Measurements from ENCODE around the gene TSSK2.

Gene TSSK2

GRCh38 chr22:19106886-19107729, 24.0 kb upstream of the TSSK2 start:
- CTCF ChIA-PET: interaction anchor here (1.1 to 2.7 kb wide), 5 partner anchors 11 to 370 kb away, joined by 3 to 15 read pairs (median 6); partner anchors contain the start of genes DGCR2 and ESS2
- Histone ChIP-seq H3K36me3 (ENCODE audit: control insufficient read depth in 4 of 4, insufficient read depth in 4 of 4, low read length in 3 of 4) (peaks cover 0 to 8% (median under 1%) of the 10 kb centered on the region in 4 experiments), H3K4me1 (ENCODE audit: control extremely low read depth in 1 of 4, control insufficient read depth in 4 of 4, insufficient read depth in 4 of 4, low read length in 3 of 4) (peaks cover 25 to 48% (median 35%) of the 10 kb centered on the region in 4 experiments), H3K27ac (ENCODE audit: insufficient read depth in 1 of 2, low read depth in 1 of 2, low read length in 2 of 2, poor library complexity in 1 of 2, severe bottlenecking in 2 of 2) (peak overlapping the region in 1 of 2 experiments; percentile 52), H3K9me3 (ENCODE audit: control extremely low read depth in 1 of 5, control insufficient read depth in 4 of 5, insufficient read depth in 2 of 5, low read depth in 1 of 5, low read length in 4 of 5) (no peaks in the 10 kb centered on the region), H3K27me3 (replicated peaks in 2 of 5; ENCODE audit: control insufficient read depth in 4 of 5, insufficient read depth in 5 of 5, low read length in 4 of 5) (no peaks in the 10 kb centered on the region), H3K4me3 (ENCODE audit: control insufficient read depth in 1 of 7, extremely low read depth in 1 of 7, insufficient read depth in 4 of 7, low read depth in 2 of 7, low read length in 6 of 7) (no peak overlapping the region)
- 100% methylated on average over 2 of the region's 3 CpGs for WGBS (ENCODE audit: insufficient coverage)
- POLR2A ChIA-PET: no interaction called here
- DNase-seq: no peak

DNA sequence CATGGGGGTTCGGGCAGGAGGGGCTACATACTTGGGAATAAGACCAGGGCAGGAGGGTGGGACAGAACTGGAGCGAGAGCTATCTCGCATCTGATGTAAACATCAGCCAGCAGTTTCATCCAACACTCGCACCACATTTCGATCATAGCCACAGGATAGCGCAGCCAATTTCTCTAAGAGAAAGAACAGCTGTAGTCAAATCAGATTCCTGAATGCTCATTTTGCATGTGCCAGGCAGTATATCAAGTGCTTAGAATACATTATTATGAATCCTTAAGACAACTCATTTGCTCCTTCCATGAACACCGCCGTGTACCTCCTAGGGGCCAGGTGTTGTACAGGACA, 23.4 kb upstream of the TSSK2 start:
- Histone ChIP-seq H3K27ac (ENCODE audit: insufficient read depth in 1 of 2, low read depth in 1 of 2, low read length in 2 of 2, poor library complexity in 1 of 2, severe bottlenecking in 2 of 2) (peak overlapping the region in 1 of 2 experiments; percentile 52), H3K4me1 (ENCODE audit: control extremely low read depth in 1 of 4, control insufficient read depth in 4 of 4, insufficient read depth in 4 of 4, low read length in 3 of 4) (peaks cover 25 to 50% (median 35%) of the 10 kb centered on the region in 4 experiments), H3K4me3 (ENCODE audit: control insufficient read depth in 1 of 7, extremely low read depth in 1 of 7, insufficient read depth in 4 of 7, low read depth in 2 of 7, low read length in 6 of 7) (no peak overlapping the region), H3K9me3 (ENCODE audit: control extremely low read depth in 1 of 5, control insufficient read depth in 4 of 5, insufficient read depth in 2 of 5, low read depth in 1 of 5, low read length in 4 of 5) (no peaks in the 10 kb centered on the region), H3K36me3 (ENCODE audit: control insufficient read depth in 4 of 4, insufficient read depth in 4 of 4, low read length in 3 of 4) (peaks cover 0 to 8% (median under 1%) of the 10 kb centered on the region in 4 experiments), H3K27me3 (replicated peaks in 2 of 5; ENCODE audit: control insufficient read depth in 4 of 5, insufficient read depth in 5 of 5, low read length in 4 of 5) (no peaks in the 10 kb centered on the region)
- WGBS (ENCODE audit: insufficient coverage): 91% methylated on average over 4 of the region's 8 CpGs
- ChIA-PET POLR2A (interaction anchor here (0.6 kb wide), 1 partner anchor 14 kb away, joined by 3 read pairs; no protein-coding TSS in a partner anchor), CTCF (interaction anchor here (1.1 to 2.7 kb wide), 6 partner anchors 9 to 370 kb away, joined by 3 to 15 read pairs (median 6); partner anchors contain the start of genes DGCR2, ESS2 and SLC25A1)
- DNase-seq: no peak

DNA sequence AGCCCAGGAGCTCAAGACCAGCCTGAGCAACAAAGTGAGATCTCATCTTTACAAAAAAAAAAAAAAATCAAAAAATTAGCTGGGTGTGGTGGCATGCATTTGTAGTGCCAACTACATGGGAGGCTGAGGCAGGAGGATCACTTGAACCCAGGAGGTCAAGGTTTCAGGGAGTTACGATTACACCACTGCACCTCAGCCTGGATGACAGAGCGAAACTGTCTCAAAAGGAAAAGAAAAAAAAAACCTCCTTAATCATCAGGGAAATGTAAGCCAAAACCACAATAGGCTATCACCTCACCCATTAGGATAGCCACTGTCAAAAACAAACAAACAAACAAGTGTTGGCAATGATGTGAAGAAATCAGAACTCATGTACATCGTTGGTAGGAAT, 22.3 kb upstream of the TSSK2 start:
- peaks cover 0 to 10% (median under 1%) of the 10 kb centered on the region in 4 experiments for H3K36me3 ChIP-seq (ENCODE audit: control insufficient read depth in 4 of 4, insufficient read depth in 4 of 4, low read length in 3 of 4)
- H3K27ac ChIP-seq (ENCODE audit: insufficient read depth in 1 of 2, low read depth in 1 of 2, low read length in 2 of 2, poor library complexity in 1 of 2, severe bottlenecking in 2 of 2): peak overlapping the region; percentile 1 to 84
- H3K4me1 ChIP-seq (ENCODE audit: control extremely low read depth in 1 of 4, control insufficient read depth in 4 of 4, insufficient read depth in 4 of 4, low read length in 3 of 4): peaks cover 25 to 50% (median 35%) of the 10 kb centered on the region in 4 experiments
- WGBS (ENCODE audit: insufficient coverage): no CpG with 5 or more reads among the region's 3 CpGs
- CTCF ChIA-PET: interaction anchor here (1.3 to 2.2 kb wide), 3 partner anchors 9 to 70 kb away, joined by 4 to 15 read pairs (median 5); partner anchors contain the start of gene SLC25A1
- POLR2A ChIA-PET: no interaction called here
- H3K27me3 ChIP-seq (replicated peaks in 2 of 5; ENCODE audit: control insufficient read depth in 4 of 5, insufficient read depth in 5 of 5, low read length in 4 of 5): no peaks in the 10 kb centered on the region
- peak in 2 of 3 donors; percentile 36 to 50 for DNase-seq
- H3K9me3 ChIP-seq (ENCODE audit: control extremely low read depth in 1 of 5, control insufficient read depth in 4 of 5, insufficient read depth in 2 of 5, low read depth in 1 of 5, low read length in 4 of 5): no peaks in the 10 kb centered on the region
- H3K4me3 ChIP-seq (ENCODE audit: control insufficient read depth in 1 of 7, extremely low read depth in 1 of 7, insufficient read depth in 4 of 7, low read depth in 2 of 7, low read length in 6 of 7): peak overlapping the region in 2 of 7 experiments; percentile 1 to 70

- Histone ChIP-seq H3K4me1 (ENCODE audit: control extremely low read depth in 1 of 4, control insufficient read depth in 4 of 4, insufficient read depth in 4 of 4, low read length in 3 of 4) (peaks cover 25 to 50% (median 35%) of the 10 kb centered on the region in 4 experiments), H3K36me3 (ENCODE audit: control insufficient read depth in 4 of 4, insufficient read depth in 4 of 4, low read length in 3 of 4) (peaks cover 0 to 12% (median 2%) of the 10 kb centered on the region in 4 experiments), H3K27me3 (replicated peaks in 2 of 5; ENCODE audit: control insufficient read depth in 4 of 5, insufficient read depth in 5 of 5, low read length in 4 of 5) (no peaks in the 10 kb centered on the region), H3K4me3 (ENCODE audit: control insufficient read depth in 1 of 7, extremely low read depth in 1 of 7, insufficient read depth in 4 of 7, low read depth in 2 of 7, low read length in 6 of 7) (peak overlapping the region in 6 of 7 experiments; percentile 6 to 70 (median 51)), H3K9me3 (ENCODE audit: control extremely low read depth in 1 of 5, control insufficient read depth in 4 of 5, insufficient read depth in 2 of 5, low read depth in 1 of 5, low read length in 4 of 5) (no peaks in the 10 kb centered on the region), H3K27ac (ENCODE audit: insufficient read depth in 1 of 2, low read depth in 1 of 2, low read length in 2 of 2, poor library complexity in 1 of 2, severe bottlenecking in 2 of 2) (peak overlapping the region; percentile 59 to 84)
- DNase-seq: peak; percentile 88 to 97 (median 95)
- 16% methylated on average over 5 of the region's 7 CpGs for WGBS (ENCODE audit: insufficient coverage)
- POLR2A ChIA-PET: interaction anchor here (0.9 kb wide), 1 partner anchor 338 kb away, joined by 3 read pairs; the partner anchor contains the start of gene C22orf39
- CTCF ChIA-PET: interaction anchor here (1.3 to 3.5 kb wide), 3 partner anchors 11 to 69 kb away, joined by 4 to 13 read pairs (median 5); partner anchors contain the start of gene SLC25A1
These were observed 21.7 kb upstream of the TSSK2 start for GRCh38 chr22:19109198-19110063.

DNA sequence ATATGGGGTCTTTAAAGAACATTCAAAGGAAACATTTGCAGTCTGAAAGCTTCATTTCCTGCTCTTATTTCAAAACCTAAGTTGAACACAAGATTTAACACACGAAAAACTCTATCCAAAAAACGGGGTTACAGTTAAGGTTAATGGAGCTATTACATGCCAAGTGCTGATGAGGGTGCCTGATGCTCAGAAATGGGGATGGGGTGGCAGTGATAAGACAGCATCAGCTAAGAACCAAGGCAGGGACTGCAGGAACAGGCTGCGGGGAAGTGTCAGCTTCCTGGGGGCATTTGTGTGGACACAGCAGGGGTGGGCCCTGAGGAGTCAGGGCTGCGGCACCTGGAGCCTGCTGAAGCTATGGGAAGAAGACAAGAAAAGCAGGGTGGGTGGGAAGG, 21.0 kb upstream of the TSSK2 start:
- H3K27ac ChIP-seq (ENCODE audit: insufficient read depth in 1 of 2, low read depth in 1 of 2, low read length in 2 of 2, poor library complexity in 1 of 2, severe bottlenecking in 2 of 2): peak overlapping the region; percentile 59 to 84
- peak overlapping the region in 6 of 7 experiments; percentile 6 to 70 (median 46) for H3K4me3 ChIP-seq (ENCODE audit: control insufficient read depth in 1 of 7, extremely low read depth in 1 of 7, insufficient read depth in 4 of 7, low read depth in 2 of 7, low read length in 6 of 7)
- peaks cover 0 to 16% (median 3%) of the 10 kb centered on the region in 4 experiments for H3K36me3 ChIP-seq (ENCODE audit: control insufficient read depth in 4 of 4, insufficient read depth in 4 of 4, low read length in 3 of 4)
- DNase-seq: peak in 1 of 3 donors; percentile 31
- peaks cover 25 to 50% (median 35%) of the 10 kb centered on the region in 4 experiments for H3K4me1 ChIP-seq (ENCODE audit: control extremely low read depth in 1 of 4, control insufficient read depth in 4 of 4, insufficient read depth in 4 of 4, low read length in 3 of 4)
- no peaks in the 10 kb centered on the region for H3K27me3 ChIP-seq (replicated peaks in 2 of 5; ENCODE audit: control insufficient read depth in 4 of 5, insufficient read depth in 5 of 5, low read length in 4 of 5)
- ChIA-PET POLR2A (interaction anchor here (0.9 kb wide), 1 partner anchor 337 kb away, joined by 3 read pairs; the partner anchor contains the start of gene C22orf39), CTCF (interaction anchor here (0.9 to 3.5 kb wide), 3 partner anchors 11 to 34 kb away, joined by 3 to 13 read pairs (median 3); partner anchors contain the start of gene ESS2)
- WGBS (ENCODE audit: insufficient coverage): 49% methylated on average over 2 of the region's 4 CpGs
- no peaks in the 10 kb centered on the region for H3K9me3 ChIP-seq (ENCODE audit: control extremely low read depth in 1 of 5, control insufficient read depth in 4 of 5, insufficient read depth in 2 of 5, low read depth in 1 of 5, low read length in 4 of 5)

DNA sequence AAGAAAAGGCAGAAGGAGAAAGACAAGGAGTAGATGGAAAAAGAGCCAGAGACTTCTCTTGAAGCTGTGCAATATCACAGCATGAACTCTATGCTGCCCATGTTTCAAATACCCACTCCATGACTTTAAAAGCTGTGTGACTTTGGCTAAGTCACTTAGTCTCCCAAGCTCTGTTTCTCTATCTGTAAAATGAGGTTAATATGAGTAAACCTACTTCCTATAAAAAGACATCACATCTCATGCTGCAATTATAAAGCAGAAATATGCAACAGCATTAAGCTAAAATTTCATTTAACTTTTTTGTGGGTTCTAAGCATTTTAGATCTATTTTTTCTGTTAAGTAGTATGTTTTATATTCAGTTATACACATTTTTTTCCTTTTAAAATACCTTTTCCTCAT, 20.5 kb upstream of the TSSK2 start:
- peaks cover 0 to 20% (median 3%) of the 10 kb centered on the region in 4 experiments for H3K36me3 ChIP-seq (ENCODE audit: control insufficient read depth in 4 of 4, insufficient read depth in 4 of 4, low read length in 3 of 4)
- H3K27me3 ChIP-seq (replicated peaks in 2 of 5; ENCODE audit: control insufficient read depth in 4 of 5, insufficient read depth in 5 of 5, low read length in 4 of 5): no peaks in the 10 kb centered on the region
- peaks cover 25 to 50% (median 35%) of the 10 kb centered on the region in 4 experiments for H3K4me1 ChIP-seq (ENCODE audit: control extremely low read depth in 1 of 4, control insufficient read depth in 4 of 4, insufficient read depth in 4 of 4, low read length in 3 of 4)
- peak overlapping the region in 1 of 7 experiments; percentile 15 for H3K4me3 ChIP-seq (ENCODE audit: control insufficient read depth in 1 of 7, extremely low read depth in 1 of 7, insufficient read depth in 4 of 7, low read depth in 2 of 7, low read length in 6 of 7)
- DNase-seq: no peak
- ChIA-PET POLR2A (interaction anchor here (0.9 to 1.5 kb wide), 2 partner anchors 11 to 337 kb away, joined by 3 to 5 read pairs; partner anchors contain the start of genes C22orf39 and DGCR2), CTCF (interaction anchor here (0.9 to 3.5 kb wide), 3 partner anchors 10 to 33 kb away, joined by 3 to 13 read pairs (median 3); partner anchors contain the start of gene ESS2)
- H3K9me3 ChIP-seq (ENCODE audit: control extremely low read depth in 1 of 5, control insufficient read depth in 4 of 5, insufficient read depth in 2 of 5, low read depth in 1 of 5, low read length in 4 of 5): no peaks in the 10 kb centered on the region
- peak overlapping the region in 1 of 2 experiments; percentile 84 for H3K27ac ChIP-seq (ENCODE audit: insufficient read depth in 1 of 2, low read depth in 1 of 2, low read length in 2 of 2, poor library complexity in 1 of 2, severe bottlenecking in 2 of 2)
